GM12878 (cell line): ENCODE data around the gene CYSRT1. TPM values are rescaled to one million over a fixed set of nuclear protein-coding genes. Genes with fewer than 3 reads are reported as not detected.

ENCODE experiments used
- ATAC-seq: fragments of 200-7000 bp; cut with Tn5 transposase; 3 replicates; pipeline ENCODE4 v1.9.1; 2020; ENCODE audit warnings: mild to moderate bottlenecking, moderate library complexity
- BruUV-seq: library from RNA; stranded (reverse); fragments of 400-500 nt; replicated peaks from 2 replicates; lab custom pipeline; 2021; lab: Mats Ljungman, UMichigan
- CTCF ChIA-PET: fragments of 300-600 bp; sonication (Branson Sonifier 250); formaldehyde crosslinking; extraction: SDS; loops from one replicate; lab custom pipeline; 2021; ENCODE audit warnings: inconsistent platforms; lab: Yijun Ruan, JAX
- POLR2A ChIA-PET: fragments of 350-600 bp; formaldehyde crosslinking; extraction: SDS; loops from one replicate; lab custom pipeline; 2021; ENCODE audit warnings: inconsistent platforms; lab: Charles Lee
- RAD21 ChIA-PET: fragments of 300-600 bp; sonication (Branson Sonifier 250); formaldehyde crosslinking; loops from one replicate; lab custom pipeline; 2023; ENCODE audit warnings: antibody characterized with exemption; ENCODE audit not compliant: unreplicated experiment; lab: Charles Lee
- SMC1A ChIA-PET: fragments of 300-600 bp; sonication (Branson Sonifier 250); formaldehyde crosslinking; loops from one replicate; lab custom pipeline; 2023; ENCODE audit not compliant: unreplicated experiment, uncharacterized antibody; lab: Charles Lee
- DNase-seq: peaks from one replicate; pipeline ENCODE4 v3.0.0-alpha.2; 2011; ENCODE audit warnings: low read depth, low spot score
- FAIRE-seq: peaks from 3 replicates; lab custom pipeline; 2011; peaks lifted over from hg19 to GRCh38; lab: Jason Lieb, UNC
- H2AFZ ChIP-seq: 2 replicates; pipeline ENCODE4 v1.6.0; 2011; ENCODE audit warnings: low read depth, low read length, control low read depth; ENCODE audit not compliant: control insufficient read depth
- H3K27ac ChIP-seq: 2 replicates; pipeline ENCODE4 v1.5.1; 2011; ENCODE audit warnings: control low read depth; ENCODE audit not compliant: control insufficient read depth, insufficient read depth
- H3K27me3 ChIP-seq, 2 experiments: replicated peaks in 1 of 2; 2 replicates each; pipeline versions ENCODE4 v1.6.0 to v1.6.1; 2011; ENCODE audit warnings: low read length in 1 of 2; ENCODE audit not compliant: control insufficient read depth in 2 of 2, insufficient read depth in 2 of 2
- H3K36me3 ChIP-seq, 2 experiments: 2 replicates each; pipeline ENCODE4 v1.5.1; 2011; ENCODE audit warnings: low read length in 1 of 2; ENCODE audit not compliant: control insufficient read depth in 2 of 2, insufficient read depth in 2 of 2
- H3K4me1 ChIP-seq: 2 replicates; pipeline ENCODE4 v1.6.1; 2011; ENCODE audit warnings: mild to moderate bottlenecking, low read length, moderate library complexity, mixed read lengths; ENCODE audit not compliant: control insufficient read depth, insufficient read depth
- H3K4me2 ChIP-seq: 2 replicates; pipeline ENCODE4 v1.6.0; 2011; ENCODE audit warnings: control low read depth; ENCODE audit not compliant: control insufficient read depth, insufficient read depth
- H3K4me3 ChIP-seq: fragments of 200-600 bp; sonication (generic); 2 replicates; pipeline ENCODE4 v1.5.1; 2016
- H3K79me2 ChIP-seq: 2 replicates; pipeline ENCODE4 v1.6.0; 2011; ENCODE audit warnings: low read length; ENCODE audit not compliant: control insufficient read depth, insufficient read depth
- H3K9ac ChIP-seq: 2 replicates; pipeline ENCODE4 v1.8.0; 2011; ENCODE audit warnings: low read length, control low read depth, mixed read lengths; ENCODE audit not compliant: control insufficient read depth, insufficient read depth
- H3K9me3 ChIP-seq: replicated peaks from 3 replicates; pipeline ENCODE4 v1.5.1; 2011; ENCODE audit warnings: mild to moderate bottlenecking, low read length; ENCODE audit not compliant: control insufficient read depth, insufficient read depth
- H4K20me1 ChIP-seq: 2 replicates; pipeline ENCODE4 v1.6.0; 2011; ENCODE audit not compliant: control insufficient read depth, insufficient read depth
- POLR2A ChIP-seq: IDR thresholded peaks from 2 replicates; pipeline ENCODE4 v1.6.1; 2011; ENCODE audit warnings: low read depth, mild to moderate bottlenecking, low read length
- SIN3A ChIP-seq: IDR thresholded peaks from 2 replicates; pipeline ENCODE4 v1.6.1; 2012; ENCODE audit warnings: low read depth, low read length, improper control_type of control experiment
- WRNIP1 ChIP-seq: IDR thresholded peaks from 2 replicates; pipeline ENCODE4 v1.6.1; 2011; ENCODE audit warnings: low read depth, low read length, improper control_type of control experiment, borderline replicate concordance
- ZZZ3 ChIP-seq: IDR thresholded peaks from 2 replicates; pipeline ENCODE4 v1.6.1; 2011; ENCODE audit warnings: low read depth; ENCODE audit not compliant: control insufficient read depth, insufficient read length
- WGBS: methylation state at CpG from one replicate; pipeline ENCODE4 v1.1.6; 2016; ENCODE audit warnings: low lambda C conversion rate; ENCODE audit not compliant: insufficient replicate concordance, insufficient coverage; ENCODE audit errors: missing lambda C conversion rate; 5-methylcytosine and 5-hydroxymethylcytosine counted together
- in situ Hi-C: fragments of 300-500 bp; cut with MboI; formaldehyde crosslinking; loops from 9 replicates; pipeline ENCODE4 v1.14.3; 2018; ENCODE audit warnings: mixed read lengths
- intact Hi-C: fragments of 100-400 bp; cut with micrococcal nuclease; formaldehyde crosslinking; loops from one replicate; pipeline ENCODE4 v1.14.2; 2022; ENCODE audit not compliant: unreplicated experiment
- polyA plus RNA-seq, 11 experiments: library from polyadenylated mRNA; depleted of rRNA in 4 of 11; unstranded in 6 of 11; stranded (reverse) in 5 of 11; fragments of >200 nt; fragmentation: Nextera tagmentation in 4 of 11; fragmentation: Illumina TruSeq in 1 of 11; extraction: Ambion mirVana in 4 of 11; extraction: Trizol in 1 of 11; gene quantifications; 1 replicate in 1 of 11; 2 replicates in 10 of 11; pipeline versions ENCODE4 v1.2.1 to v1.2.3, GENCODE V29; 2011 to 2016; ENCODE audit warnings: inconsistent platforms in 2 of 11, missing spikeins in 2 of 11, low read depth in 1 of 11
- total RNA-seq, 4 experiments: library from RNA; depleted of rRNA in 3 of 4; stranded (reverse); fragments of >200 nt in 3 of 4; fragmentation: Illumina TruSeq in 1 of 4; extraction: Trizol in 1 of 4; gene quantifications; 2 replicates each; pipeline versions ENCODE4 v1.2.1 to v1.2.3, GENCODE V29; 2013 to 2021
- TF ChIP-seq, protein P1 (sequence below): fragments of 450-650 bp; IDR thresholded peaks from 2 replicates; pipeline ENCODE4 v1.6.1; 2017; ENCODE audit warnings: low read depth, mild to moderate bottlenecking, moderate library complexity
- TF ChIP-seq, protein P2 (sequence below): fragments of 450-650 bp; IDR thresholded peaks from 2 replicates; pipeline ENCODE4 v1.6.1; 2017; ENCODE audit warnings: antibody characterized with exemption, mild to moderate bottlenecking, moderate library complexity
- TF ChIP-seq, protein P3 (sequence below), 3 experiments: IDR thresholded peaks in 2 of 3; conservative IDR thresholded peaks in 1 of 3; 2 replicates each; pipeline ENCODE4 v1.5.1; 2011; ENCODE audit warnings: low read depth in 3 of 3, low read length in 3 of 3, mild to moderate bottlenecking in 3 of 3, control low read depth in 2 of 3, moderate library complexity in 2 of 3, inconsistent platforms in 1 of 3, mixed read lengths in 1 of 3; ENCODE audit not compliant: control insufficient read depth in 2 of 3, insufficient read depth in 1 of 3; ENCODE audit errors: extremely low read depth in 1 of 3

Gene CYSRT1
- total and polyA plus RNA-seq, 10 of the 15 experiments (the other 5 are each of a cell fraction or from before 2014, with no cell fraction given): 0.24 to 3.6 (median 0.97) TPM; not detected in 1

DNA sequence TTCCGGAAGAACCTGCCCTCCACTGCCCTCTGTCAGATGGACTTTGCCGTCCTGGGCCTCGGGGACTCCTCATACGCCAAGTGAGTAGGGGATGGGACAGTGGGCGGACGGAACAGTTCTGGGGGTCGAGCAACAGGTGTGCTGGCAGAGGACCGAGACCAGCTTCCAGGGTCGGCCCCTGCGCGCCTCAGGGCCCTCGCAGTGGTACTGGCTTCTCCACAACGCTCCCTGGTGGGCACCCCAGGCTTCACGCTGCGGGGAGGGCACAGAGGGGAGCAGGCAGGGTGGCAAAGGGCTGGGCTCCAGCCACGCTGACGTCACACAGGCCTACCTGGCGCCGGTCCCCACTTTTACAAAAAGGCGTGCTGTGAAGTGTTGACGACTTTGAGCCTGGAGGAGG, 12.5 kb upstream of the CYSRT1 start (continued):
- TF ChIP-seq SIN3A: no peak
- TF ChIP-seq, protein P1, sequence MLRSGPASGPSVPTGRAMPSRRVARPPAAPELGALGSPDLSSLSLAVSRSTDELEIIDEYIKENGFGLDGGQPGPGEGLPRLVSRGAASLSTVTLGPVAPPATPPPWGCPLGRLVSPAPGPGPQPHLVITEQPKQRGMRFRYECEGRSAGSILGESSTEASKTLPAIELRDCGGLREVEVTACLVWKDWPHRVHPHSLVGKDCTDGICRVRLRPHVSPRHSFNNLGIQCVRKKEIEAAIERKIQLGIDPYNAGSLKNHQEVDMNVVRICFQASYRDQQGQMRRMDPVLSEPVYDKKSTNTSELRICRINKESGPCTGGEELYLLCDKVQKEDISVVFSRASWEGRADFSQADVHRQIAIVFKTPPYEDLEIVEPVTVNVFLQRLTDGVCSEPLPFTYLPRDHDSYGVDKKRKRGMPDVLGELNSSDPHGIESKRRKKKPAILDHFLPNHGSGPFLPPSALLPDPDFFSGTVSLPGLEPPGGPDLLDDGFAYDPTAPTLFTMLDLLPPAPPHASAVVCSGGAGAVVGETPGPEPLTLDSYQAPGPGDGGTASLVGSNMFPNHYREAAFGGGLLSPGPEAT: no peak
- TF ChIP-seq ZZZ3: no peak
- no peak for TF ChIP-seq WRNIP1

DNA sequence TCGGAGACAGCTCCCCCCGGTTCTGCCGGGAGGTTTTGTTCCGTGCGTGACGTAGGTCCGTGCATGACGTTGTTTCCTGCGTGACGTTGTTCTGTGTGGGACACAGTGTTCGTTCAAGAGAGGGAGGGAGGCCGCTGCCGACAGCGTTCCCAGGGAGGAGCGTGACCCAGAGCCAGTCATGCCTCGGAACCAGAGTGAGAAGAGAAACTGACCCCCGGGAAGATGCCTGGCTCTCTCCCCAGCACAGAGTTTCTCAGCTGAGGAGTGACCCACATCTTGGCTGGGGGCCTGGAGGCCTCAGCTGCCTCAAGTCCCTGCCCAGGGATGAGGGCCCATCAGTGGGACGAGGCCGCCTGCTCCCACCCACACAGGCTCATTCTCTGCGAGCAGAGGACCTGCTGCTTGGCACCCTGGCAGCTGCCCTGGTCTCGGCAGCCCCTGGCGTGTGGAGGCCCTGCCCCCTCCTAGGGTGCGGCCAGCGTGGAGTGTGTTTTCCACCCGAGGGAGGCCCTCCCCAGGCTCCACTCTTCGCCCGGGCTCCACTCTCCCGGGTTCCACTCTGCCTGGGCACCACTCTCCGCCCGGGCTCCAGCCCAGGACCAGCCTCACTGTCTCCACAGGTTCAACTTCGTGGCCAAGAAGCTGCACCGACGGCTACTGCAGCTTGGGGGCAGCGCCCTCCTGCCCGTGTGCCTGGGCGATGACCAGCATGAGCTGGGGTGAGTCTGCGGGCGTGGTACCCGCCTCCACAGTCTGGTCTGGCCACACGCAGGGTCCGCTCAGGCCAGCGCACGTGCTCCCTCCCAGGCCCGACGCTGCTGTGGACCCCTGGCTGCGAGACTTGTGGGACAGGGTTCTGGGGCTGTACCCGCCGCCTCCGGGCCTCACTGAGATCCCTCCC, 11.6 kb upstream of the CYSRT1 start:
- BruUV-seq: no TSS peak
- no peak overlapping the region for H3K4me2 ChIP-seq
- H3K27me3 ChIP-seq: no peaks in the 10 kb centered on the region
- H3K9me3 ChIP-seq: no peaks in the 10 kb centered on the region
- no peaks in the 10 kb centered on the region for H3K4me1 ChIP-seq
- TF ChIP-seq, protein P2, sequence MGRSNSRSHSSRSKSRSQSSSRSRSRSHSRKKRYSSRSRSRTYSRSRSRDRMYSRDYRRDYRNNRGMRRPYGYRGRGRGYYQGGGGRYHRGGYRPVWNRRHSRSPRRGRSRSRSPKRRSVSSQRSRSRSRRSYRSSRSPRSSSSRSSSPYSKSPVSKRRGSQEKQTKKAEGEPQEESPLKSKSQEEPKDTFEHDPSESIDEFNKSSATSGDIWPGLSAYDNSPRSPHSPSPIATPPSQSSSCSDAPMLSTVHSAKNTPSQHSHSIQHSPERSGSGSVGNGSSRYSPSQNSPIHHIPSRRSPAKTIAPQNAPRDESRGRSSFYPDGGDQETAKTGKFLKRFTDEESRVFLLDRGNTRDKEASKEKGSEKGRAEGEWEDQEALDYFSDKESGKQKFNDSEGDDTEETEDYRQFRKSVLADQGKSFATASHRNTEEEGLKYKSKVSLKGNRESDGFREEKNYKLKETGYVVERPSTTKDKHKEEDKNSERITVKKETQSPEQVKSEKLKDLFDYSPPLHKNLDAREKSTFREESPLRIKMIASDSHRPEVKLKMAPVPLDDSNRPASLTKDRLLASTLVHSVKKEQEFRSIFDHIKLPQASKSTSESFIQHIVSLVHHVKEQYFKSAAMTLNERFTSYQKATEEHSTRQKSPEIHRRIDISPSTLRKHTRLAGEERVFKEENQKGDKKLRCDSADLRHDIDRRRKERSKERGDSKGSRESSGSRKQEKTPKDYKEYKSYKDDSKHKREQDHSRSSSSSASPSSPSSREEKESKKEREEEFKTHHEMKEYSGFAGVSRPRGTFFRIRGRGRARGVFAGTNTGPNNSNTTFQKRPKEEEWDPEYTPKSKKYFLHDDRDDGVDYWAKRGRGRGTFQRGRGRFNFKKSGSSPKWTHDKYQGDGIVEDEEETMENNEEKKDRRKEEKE: no peak
- peak; percentile 28; the same call in 1 of the 2 replicates for TF ChIP-seq POLR2A
- TF ChIP-seq, protein P3, sequence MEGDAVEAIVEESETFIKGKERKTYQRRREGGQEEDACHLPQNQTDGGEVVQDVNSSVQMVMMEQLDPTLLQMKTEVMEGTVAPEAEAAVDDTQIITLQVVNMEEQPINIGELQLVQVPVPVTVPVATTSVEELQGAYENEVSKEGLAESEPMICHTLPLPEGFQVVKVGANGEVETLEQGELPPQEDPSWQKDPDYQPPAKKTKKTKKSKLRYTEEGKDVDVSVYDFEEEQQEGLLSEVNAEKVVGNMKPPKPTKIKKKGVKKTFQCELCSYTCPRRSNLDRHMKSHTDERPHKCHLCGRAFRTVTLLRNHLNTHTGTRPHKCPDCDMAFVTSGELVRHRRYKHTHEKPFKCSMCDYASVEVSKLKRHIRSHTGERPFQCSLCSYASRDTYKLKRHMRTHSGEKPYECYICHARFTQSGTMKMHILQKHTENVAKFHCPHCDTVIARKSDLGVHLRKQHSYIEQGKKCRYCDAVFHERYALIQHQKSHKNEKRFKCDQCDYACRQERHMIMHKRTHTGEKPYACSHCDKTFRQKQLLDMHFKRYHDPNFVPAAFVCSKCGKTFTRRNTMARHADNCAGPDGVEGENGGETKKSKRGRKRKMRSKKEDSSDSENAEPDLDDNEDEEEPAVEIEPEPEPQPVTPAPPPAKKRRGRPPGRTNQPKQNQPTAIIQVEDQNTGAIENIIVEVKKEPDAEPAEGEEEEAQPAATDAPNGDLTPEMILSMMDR (IDR thresholded peaks at IDR 0.05 in 2 of 3, conservative IDR thresholded peaks at IDR 0.05 in 1 of 3; ENCODE audit: control insufficient read depth in 2 of 3, extremely low read depth in 1 of 3, insufficient read depth in 1 of 3, low read depth in 3 of 3, low read length in 3 of 3): peak in 1 of 3 experiments; percentile 3; a peak in 1 of 6 replicates
- ATAC-seq (no peak), DNase-seq (no peak), FAIRE-seq (no peak)
- H2AFZ ChIP-seq: no peak overlapping the region
- H3K27ac ChIP-seq: no peak overlapping the region
- WGBS: 94% methylated on average over 46 of the region's 49 CpGs
- POLR2A ChIA-PET: interaction anchor here (0.5 kb wide), 1 partner anchor 81 kb away, joined by 3 read pairs; no protein-coding TSS in a partner anchor
- CTCF ChIA-PET: interaction anchor here (0.6 to 1.1 kb wide), 2 partner anchors 12 to 13 kb away, joined by 3 read pairs; partner anchors contain the start of gene RNF224
- H3K36me3 ChIP-seq: peaks cover 0 to 4% of the 10 kb centered on the region in 2 experiments; a peak in 3 of 4 replicates
- SMC1A ChIA-PET: no interaction called here
- H3K79me2 ChIP-seq: no peaks in the 10 kb centered on the region
- H3K9ac ChIP-seq: no peak overlapping the region
- in situ Hi-C loops (no loop called here), intact Hi-C loops (no loop called here)
- RAD21 ChIA-PET: interaction anchor here (0.6 kb wide), 1 partner anchor 22 kb away, joined by 3 read pairs; no protein-coding TSS in a partner anchor
- H4K20me1 ChIP-seq: no peaks in the 10 kb centered on the region
- no peak overlapping the region for H3K4me3 ChIP-seq
